ENCODE results near the gene MAGI3.

The MAGI3 gene

GRCh38 chr1:113657556-113658063 lies 267.3 kb downstream of the MAGI3 start:
- no peak for DNase-seq (ENCODE audit: low read depth in 2 of 2)

- no peak for DNase-seq (ENCODE audit: low read depth in 2 of 2)
Measured at GRCh38 chr1:113659035-113659434, 268.7 kb downstream of the MAGI3 start.

- DNase-seq (ENCODE audit: low read depth in 2 of 2), result no peak
Measured at GRCh38 chr1:113659556-113659955, 269.2 kb downstream of the MAGI3 start.

- no peak for DNase-seq (ENCODE audit: low read depth in 2 of 2)
Measured at GRCh38 chr1:113660088-113660487, 269.8 kb downstream of the MAGI3 start.

GRCh38 chr1:113662101-113662500 lies 271.8 kb downstream of the MAGI3 start:
- no peak for DNase-seq (ENCODE audit: low read depth in 2 of 2)

GRCh38 chr1:113663165-113663951 lies 273.0 kb downstream of the MAGI3 start:
- no peak for DNase-seq (ENCODE audit: low read depth in 2 of 2)

GRCh38 chr1:113665071-113665470 lies 274.8 kb downstream of the MAGI3 start:
- no peak for DNase-seq (ENCODE audit: low read depth in 2 of 2)

GRCh38 chr1:113666126-113666525 lies 275.8 kb downstream of the MAGI3 start:
- no peak for DNase-seq (ENCODE audit: low read depth in 2 of 2)

- no peak for DNase-seq (ENCODE audit: low read depth in 2 of 2)
Measured at GRCh38 chr1:113669988-113670387, 279.7 kb downstream of the MAGI3 start.

GRCh38 chr1:113670650-113671049 lies 280.3 kb downstream of the MAGI3 start:
- no peak for DNase-seq (ENCODE audit: low read depth in 2 of 2)

- DNase-seq (ENCODE audit: low read depth in 2 of 2), result no peak
Measured at GRCh38 chr1:113672491-113672890, 282.2 kb downstream of the MAGI3 start.

GRCh38 chr1:113674591-113674990 lies 284.3 kb downstream of the MAGI3 start:
- DNase-seq (ENCODE audit: low read depth in 2 of 2), result no peak

- no peak for DNase-seq (ENCODE audit: low read depth in 2 of 2)
Measured at GRCh38 chr1:113675302-113675701, 285.0 kb downstream of the MAGI3 start.

GRCh38 chr1:113676524-113676923 lies 286.2 kb downstream of the MAGI3 start:
- no peak for DNase-seq (ENCODE audit: low read depth in 2 of 2)

GRCh38 chr1:113677250-113678158 lies 287.2 kb downstream of the MAGI3 start:
- no peak for DNase-seq (ENCODE audit: low read depth in 2 of 2)

GRCh38 chr1:113678159-113678469 lies 287.8 kb downstream of the MAGI3 start:
- DNase-seq (ENCODE audit: low read depth in 2 of 2), result no peak

- DNase-seq (ENCODE audit: low read depth in 2 of 2), result no peak
Measured at GRCh38 chr1:113681596-113682337, 291.5 kb downstream of the MAGI3 start.

- no peak for DNase-seq (ENCODE audit: low read depth in 2 of 2)
Measured at GRCh38 chr1:113683384-113684152, 293.3 kb downstream of the MAGI3 start.

GRCh38 chr1:113684153-113684541 lies 293.8 kb downstream of the MAGI3 start:
- DNase-seq (ENCODE audit: low read depth in 2 of 2), result no peak

GRCh38 chr1:113686891-113687618 lies 296.7 kb downstream of the MAGI3 start:
- no peak for DNase-seq (ENCODE audit: low read depth in 2 of 2)

- DNase-seq (ENCODE audit: low read depth in 2 of 2), result no peak
Measured at GRCh38 chr1:113691184-113691583, 300.9 kb downstream of the MAGI3 start.
